Nucleus accumbens (tissue), 56 donors: ENCODE data around the gene NF2.

Source experiments
- DNase-seq, 56 donors: peaks; one replicate each; lab custom pipeline; 2025; lab: John Stamatoyannopoulos, UW

Gene NF2

GRCh38 chr22:29654882-29655281 is 51.4 kb downstream of the NF2 start:
- DNase-seq, result no peak

GRCh38 chr22:29658176-29658575 is 54.7 kb downstream of the NF2 start:
- DNase-seq, result no peak

- no peak for DNase-seq
Observed at GRCh38 chr22:29660021-29660420, 56.6 kb downstream of the NF2 start.

- no peak for DNase-seq
Observed at GRCh38 chr22:29661336-29661735, 57.9 kb downstream of the NF2 start.

GRCh38 chr22:29663180-29663821 is 59.9 kb downstream of the NF2 start:
- DNase-seq, result no peak

GRCh38 chr22:29665486-29665885 is 62.1 kb downstream of the NF2 start:
- no peak for DNase-seq

GRCh38 chr22:29668673-29669072 is 65.2 kb downstream of the NF2 start:
- no peak for DNase-seq

- DNase-seq, result no peak
Observed at GRCh38 chr22:29670626-29671025, 67.2 kb downstream of the NF2 start.

GRCh38 chr22:29673361-29674066 is 70.1 kb downstream of the NF2 start:
- DNase-seq, result no peak

- no peak for DNase-seq
Observed at GRCh38 chr22:29674121-29674520, 70.7 kb downstream of the NF2 start.

GRCh38 chr22:29679316-29679715 is 75.9 kb downstream of the NF2 start:
- no peak for DNase-seq

- no peak for DNase-seq
Observed at GRCh38 chr22:29683536-29683935, 80.1 kb downstream of the NF2 start.

GRCh38 chr22:29684244-29684643 is 80.8 kb downstream of the NF2 start:
- no peak for DNase-seq

- DNase-seq, result peak in 1 of 56 donors; percentile 15
Observed at GRCh38 chr22:29689206-29689879, 85.9 kb downstream of the NF2 start.

GRCh38 chr22:29689880-29690213 is 86.4 kb downstream of the NF2 start:
- DNase-seq, result peak in 51 of 56 donors; percentile 5 to 82 (median 59)

- DNase-seq, result no peak
Observed at GRCh38 chr22:29690476-29690875, 87.0 kb downstream of the NF2 start.

GRCh38 chr22:29691636-29692326 is 88.3 kb downstream of the NF2 start:
- no peak for DNase-seq

GRCh38 chr22:29692327-29692640 is 88.9 kb downstream of the NF2 start:
- peak in 4 of 56 donors; percentile 14 to 34 (median 26) for DNase-seq

GRCh38 chr22:29693161-29693560 is 89.7 kb downstream of the NF2 start:
- no peak for DNase-seq

- DNase-seq, result peak in 13 of 56 donors; percentile 18 to 43 (median 28)
Observed at GRCh38 chr22:29693671-29694070, 90.2 kb downstream of the NF2 start.
